PC-3 (cell line): ENCODE measurements around the gene VPREB3. TPM values are rescaled to one million over a fixed set of nuclear protein-coding genes. Genes with fewer than 3 reads are reported as not detected.

Experiments
- ATAC-seq: fragments of 200-7000 bp; cut with Tn5 transposase; 2 replicates; pipeline ENCODE4 v1.9.1; 2020; ENCODE audit warnings: mild to moderate bottlenecking, moderate library complexity
- BruUV-seq: library from RNA; stranded (reverse); fragments of 400-500 nt; replicated peaks from 2 replicates; lab custom pipeline; 2021; lab: Mats Ljungman, UMichigan
- CTCF ChIA-PET: fragments of 300-600 bp; sonication (Branson Sonifier 250); formaldehyde crosslinking; loops from one replicate; lab custom pipeline; 2022; ENCODE audit warnings: antibody characterized with exemption; lab: Charles Lee
- POLR2A ChIA-PET: fragments of 300-600 bp; sonication (Branson Sonifier 250); formaldehyde crosslinking; loops from one replicate; lab custom pipeline; 2022; ENCODE audit warnings: antibody characterized with exemption; ENCODE audit not compliant: unreplicated experiment; lab: Charles Lee
- DNase-seq: peaks from one replicate; pipeline ENCODE4 v3.0.0-alpha.2; 2015
- H2AFZ ChIP-seq: fragments of 300-600 bp; sonication (generic); 2 replicates; pipeline ENCODE4 v1.6.0; 2016; ENCODE audit warnings: antibody characterized with exemption, low read length
- H3F3A ChIP-seq: fragments of 300-600 bp; sonication (generic); one replicate; pipeline ENCODE4 v1.6.0; 2017; ENCODE audit warnings: antibody characterized with exemption, low read length, control low read depth, mild to moderate bottlenecking; ENCODE audit not compliant: unreplicated experiment
- H3K27ac ChIP-seq: fragments of 300-600 bp; sonication (generic); 2 replicates; pipeline ENCODE4 v1.5.1; 2016; ENCODE audit warnings: mild to moderate bottlenecking, low read length
- H3K27me3 ChIP-seq: fragments of 300-600 bp; sonication (generic); 2 replicates; pipeline ENCODE4 v1.6.1; 2016; ENCODE audit warnings: low read length, mixed read lengths
- H3K36me3 ChIP-seq: fragments of 300-600 bp; sonication (generic); 2 replicates; pipeline ENCODE4 v1.6.1; 2016; ENCODE audit warnings: low read depth, mixed run types, low read length, mixed read lengths
- H3K4me1 ChIP-seq: fragments of 300-600 bp; sonication (generic); 2 replicates; pipeline ENCODE4 v1.5.1; 2016; ENCODE audit warnings: low read length; ENCODE audit not compliant: insufficient read depth
- H3K4me2 ChIP-seq: fragments of 300-600 bp; sonication (generic); 2 replicates; pipeline ENCODE4 v1.6.0; 2016; ENCODE audit warnings: low read length
- H3K4me3 ChIP-seq: fragments of 300-600 bp; sonication (generic); 2 replicates; pipeline ENCODE4 v1.5.1; 2016; ENCODE audit warnings: mild to moderate bottlenecking, low read length, mixed read lengths
- H3K79me2 ChIP-seq: fragments of 300-600 bp; sonication (generic); 2 replicates; pipeline ENCODE4 v1.6.1; 2017; ENCODE audit warnings: low read length, mixed read lengths
- H3K9ac ChIP-seq: fragments of 300-600 bp; sonication (generic); 2 replicates; pipeline ENCODE4 v1.6.0; 2016; ENCODE audit warnings: mild to moderate bottlenecking, low read length
- H3K9me2 ChIP-seq: fragments of 300-600 bp; sonication (generic); replicated peaks from 2 replicates; pipeline ENCODE4 v1.6.1; 2016; ENCODE audit warnings: mixed run types, low read length, mixed read lengths
- H3K9me3 ChIP-seq: fragments of 300-600 bp; sonication (generic); 2 replicates; pipeline ENCODE4 v1.6.1; 2016; ENCODE audit warnings: low read length, mixed read lengths
- H4K20me1 ChIP-seq: fragments of 300-600 bp; sonication (generic); 2 replicates; pipeline ENCODE4 v1.6.1; 2016; ENCODE audit warnings: low read length, mixed read lengths
- EZH2 ChIP-seq: fragments of 300-600 bp; sonication (generic); IDR thresholded peaks from one replicate; pipeline ENCODE4 v1.6.1; 2017; ENCODE audit warnings: antibody characterized with exemption, mild to moderate bottlenecking, low read length; ENCODE audit not compliant: unreplicated experiment
- EZH2phosphoT487 ChIP-seq: fragments of 300-600 bp; sonication (generic); IDR thresholded peaks from 2 replicates; pipeline ENCODE4 v1.6.1; 2018; ENCODE audit warnings: mild to moderate bottlenecking, antibody characterized with exemption, low read length, borderline replicate concordance
- intact Hi-C: fragments of 100-400 bp; cut with micrococcal nuclease; formaldehyde crosslinking; loops from 2 replicates; pipeline ENCODE4 v1.9.0; 2023
- total RNA-seq: library from RNA; depleted of rRNA; stranded (reverse); fragments of >200 nt; gene quantifications from 2 replicates; pipeline ENCODE4 v1.2.3, GENCODE V29; 2014
- TF ChIP-seq, protein P1 (sequence below): fragments of 300-600 bp; sonication (generic); conservative IDR thresholded peaks from 2 replicates; pipeline ENCODE4 v1.5.1; 2017; ENCODE audit warnings: antibody characterized with exemption, low read depth, mild to moderate bottlenecking, low read length

VPREB3 gene
- total RNA-seq, 1 experiment from 2014 or later, result 0.77 TPM

DNA sequence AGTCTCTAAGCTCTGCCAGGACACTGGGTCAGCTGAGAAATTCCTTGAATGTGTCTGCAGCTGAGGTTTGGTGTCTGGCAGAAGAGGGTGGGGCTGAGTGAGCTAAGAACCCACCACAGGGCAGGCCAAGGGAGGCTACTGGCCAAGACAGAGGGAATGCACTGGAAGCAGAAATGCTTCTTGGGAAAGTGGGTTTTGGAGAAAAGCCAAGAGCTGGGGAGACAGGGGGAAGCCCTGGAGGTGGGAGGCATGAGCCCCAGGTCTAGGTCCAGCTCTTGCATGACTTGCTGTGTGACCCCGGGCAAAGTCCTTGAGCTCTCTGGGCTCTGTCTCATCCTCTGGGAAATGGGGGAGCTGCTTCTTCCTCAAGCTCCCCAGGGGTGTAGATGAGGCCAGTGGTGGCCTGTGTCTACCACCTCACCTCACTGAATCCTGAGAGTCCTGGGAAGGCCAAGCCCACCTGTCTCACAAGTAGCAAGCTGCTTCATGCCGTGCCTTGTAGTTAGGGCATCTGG is 20.8 kb upstream of the VPREB3 start:
- POLR2A ChIA-PET, result no interaction called here
- no peak for DNase-seq
- no peaks in the 10 kb centered on the region for H3K9me3 ChIP-seq
- no peaks in the 10 kb centered on the region for H3K36me3 ChIP-seq
- intact Hi-C loops, result no loop called here
- no peak overlapping the region for H3K4me3 ChIP-seq
- no peaks in the 10 kb centered on the region for H3K79me2 ChIP-seq
- H3K9ac ChIP-seq, result no peak overlapping the region
- no peaks in the 10 kb centered on the region; the same call in 1 of the 2 replicates for H3K4me1 ChIP-seq
- no peak for ATAC-seq
- no peak overlapping the region for H2AFZ ChIP-seq
- H3K27ac ChIP-seq, result no peak overlapping the region
- CTCF ChIA-PET, result no interaction called here
- no peaks in the 10 kb centered on the region for H3K27me3 ChIP-seq
- BruUV-seq, result no TSS peak
- TF ChIP-seq, protein P1, sequence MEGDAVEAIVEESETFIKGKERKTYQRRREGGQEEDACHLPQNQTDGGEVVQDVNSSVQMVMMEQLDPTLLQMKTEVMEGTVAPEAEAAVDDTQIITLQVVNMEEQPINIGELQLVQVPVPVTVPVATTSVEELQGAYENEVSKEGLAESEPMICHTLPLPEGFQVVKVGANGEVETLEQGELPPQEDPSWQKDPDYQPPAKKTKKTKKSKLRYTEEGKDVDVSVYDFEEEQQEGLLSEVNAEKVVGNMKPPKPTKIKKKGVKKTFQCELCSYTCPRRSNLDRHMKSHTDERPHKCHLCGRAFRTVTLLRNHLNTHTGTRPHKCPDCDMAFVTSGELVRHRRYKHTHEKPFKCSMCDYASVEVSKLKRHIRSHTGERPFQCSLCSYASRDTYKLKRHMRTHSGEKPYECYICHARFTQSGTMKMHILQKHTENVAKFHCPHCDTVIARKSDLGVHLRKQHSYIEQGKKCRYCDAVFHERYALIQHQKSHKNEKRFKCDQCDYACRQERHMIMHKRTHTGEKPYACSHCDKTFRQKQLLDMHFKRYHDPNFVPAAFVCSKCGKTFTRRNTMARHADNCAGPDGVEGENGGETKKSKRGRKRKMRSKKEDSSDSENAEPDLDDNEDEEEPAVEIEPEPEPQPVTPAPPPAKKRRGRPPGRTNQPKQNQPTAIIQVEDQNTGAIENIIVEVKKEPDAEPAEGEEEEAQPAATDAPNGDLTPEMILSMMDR, result no peak
- no peak for TF ChIP-seq EZH2
- H3K9me2 ChIP-seq, result no peaks in the 10 kb centered on the region
- H4K20me1 ChIP-seq, result no peaks in the 10 kb centered on the region
- no peaks in the 10 kb centered on the region for H3F3A ChIP-seq
- H3K4me2 ChIP-seq, result no peak overlapping the region

DNA sequence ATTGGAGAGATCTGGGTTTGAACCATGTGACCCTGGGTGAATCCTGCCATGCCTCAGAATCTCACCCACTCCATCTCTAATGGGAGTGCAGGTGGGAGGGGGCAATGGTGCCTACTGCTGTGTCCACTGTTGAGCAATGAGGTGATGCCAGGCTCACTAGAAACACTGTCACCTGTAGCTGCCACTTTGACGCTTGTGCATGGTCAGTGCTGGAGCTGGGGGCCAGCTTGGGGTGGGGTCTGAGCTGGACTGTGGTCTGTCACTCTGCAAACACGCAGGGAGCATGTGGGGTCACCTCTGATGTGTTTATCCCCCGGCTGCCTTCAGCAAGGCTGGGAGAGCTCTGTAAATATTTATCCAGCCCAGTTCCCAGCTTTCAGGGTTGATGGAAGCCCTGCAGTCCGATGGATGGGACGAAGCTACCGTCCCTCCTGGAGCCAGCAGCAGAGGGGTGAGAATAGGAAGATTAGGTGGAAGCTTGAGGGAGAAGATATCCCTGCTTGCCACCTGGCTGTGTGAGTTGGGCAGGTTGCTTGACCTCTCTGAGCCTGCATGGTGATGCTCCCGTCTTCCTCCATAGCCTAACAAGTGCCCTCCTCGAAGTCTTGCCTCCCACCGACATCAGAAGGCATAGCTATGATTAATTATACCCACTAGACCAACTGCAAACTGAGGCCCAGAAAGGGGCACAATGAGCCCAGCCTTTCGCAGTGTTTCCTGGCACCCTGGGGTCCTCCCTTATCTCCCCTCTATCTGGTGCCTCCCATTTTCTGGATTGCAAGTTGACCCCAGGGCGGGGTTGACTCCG is 20.1 kb upstream of the VPREB3 start:
- Histone ChIP-seq H3K9me3 (no peaks in the 10 kb centered on the region), H3K4me1 (no peaks in the 10 kb centered on the region; the same call in 1 of the 2 replicates), H3K27me3 (no peaks in the 10 kb centered on the region), H3F3A (no peaks in the 10 kb centered on the region), H3K36me3 (no peaks in the 10 kb centered on the region), H3K79me2 (no peaks in the 10 kb centered on the region), H3K27ac (no peak overlapping the region), H3K4me3 (no peak overlapping the region), H3K4me2 (no peak overlapping the region), H3K9ac (no peak overlapping the region), H3K9me2 (no peaks in the 10 kb centered on the region), H2AFZ (no peak overlapping the region), H4K20me1 (no peaks in the 10 kb centered on the region)
- BruUV-seq, result no TSS peak
- ATAC-seq (no peak), DNase-seq (no peak)
- ChIA-PET CTCF (interaction anchor here (0.7 kb wide), 1 partner anchor 51 kb away, joined by 7 read pairs; no protein-coding TSS in a partner anchor), POLR2A (no interaction called here)
- TF ChIP-seq EZH2phosphoT487 (no peak), EZH2 (no peak)
- TF ChIP-seq, protein P1, result no peak
- intact Hi-C loops, result no loop called here
